Upper lobe of left lung (tissue), 4 donors: ENCODE results near the gene PEMT.

ENCODE experiments used
- POLR2A ChIP-seq, 4 donors: fragments of 450-650 bp; IDR thresholded peaks; one replicate each; pipeline ENCODE4 v1.5.1; 2016 to 2017; ENCODE audit warnings: antibody characterized with exemption in 4 of 4, mild to moderate bottlenecking in 2 of 4
- TF ChIP-seq, protein P1 (sequence below), 6 experiments: fragments of 450-650 bp in 4 of 6; fragments of 200-600 bp in 2 of 6; sonication (generic) in 2 of 6; IDR thresholded peaks; one replicate each; pipeline ENCODE4 v1.5.1; 2016 to 2019; ENCODE audit warnings: antibody characterized with exemption in 6 of 6

DNA sequence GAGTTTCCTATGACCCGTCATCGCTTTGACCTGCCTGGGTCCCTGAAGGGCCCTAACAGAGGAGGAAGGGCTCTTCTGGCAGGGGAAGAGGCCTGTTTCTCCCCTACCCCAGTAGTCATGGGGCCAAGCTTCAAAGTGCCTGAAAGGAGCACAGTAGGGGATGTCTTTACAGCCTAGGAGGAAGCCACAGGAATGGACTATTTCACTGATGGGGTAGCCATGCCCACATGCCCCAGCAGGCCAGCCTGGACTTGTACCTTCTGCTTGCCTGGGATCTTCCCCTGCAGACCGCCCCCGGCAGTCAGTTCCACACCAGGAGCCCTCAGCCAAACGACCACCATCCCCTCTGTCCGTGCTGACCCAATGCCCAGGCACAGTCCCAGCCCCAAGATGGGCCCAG is 41.8 kb upstream of the PEMT start:
- TF ChIP-seq, protein P1, sequence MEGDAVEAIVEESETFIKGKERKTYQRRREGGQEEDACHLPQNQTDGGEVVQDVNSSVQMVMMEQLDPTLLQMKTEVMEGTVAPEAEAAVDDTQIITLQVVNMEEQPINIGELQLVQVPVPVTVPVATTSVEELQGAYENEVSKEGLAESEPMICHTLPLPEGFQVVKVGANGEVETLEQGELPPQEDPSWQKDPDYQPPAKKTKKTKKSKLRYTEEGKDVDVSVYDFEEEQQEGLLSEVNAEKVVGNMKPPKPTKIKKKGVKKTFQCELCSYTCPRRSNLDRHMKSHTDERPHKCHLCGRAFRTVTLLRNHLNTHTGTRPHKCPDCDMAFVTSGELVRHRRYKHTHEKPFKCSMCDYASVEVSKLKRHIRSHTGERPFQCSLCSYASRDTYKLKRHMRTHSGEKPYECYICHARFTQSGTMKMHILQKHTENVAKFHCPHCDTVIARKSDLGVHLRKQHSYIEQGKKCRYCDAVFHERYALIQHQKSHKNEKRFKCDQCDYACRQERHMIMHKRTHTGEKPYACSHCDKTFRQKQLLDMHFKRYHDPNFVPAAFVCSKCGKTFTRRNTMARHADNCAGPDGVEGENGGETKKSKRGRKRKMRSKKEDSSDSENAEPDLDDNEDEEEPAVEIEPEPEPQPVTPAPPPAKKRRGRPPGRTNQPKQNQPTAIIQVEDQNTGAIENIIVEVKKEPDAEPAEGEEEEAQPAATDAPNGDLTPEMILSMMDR (IDR thresholded peaks at IDR 0.05): no peak
- no peak for TF ChIP-seq POLR2A (IDR thresholded peaks at IDR 0.05)
